ENCODE results near the gene RS1.

- TF ChIP-seq POLR2A (IDR thresholded peaks at IDR 0.05; ENCODE audit: insufficient read depth in 1 of 2, low read depth in 2 of 2, low read length in 2 of 2) (no peak), ZBTB43 (CRISPR knock-in tag; conservative IDR thresholded peaks at IDR 0.05) (no peak), HOXD1 (CRISPR knock-in tag; IDR thresholded peaks at IDR 0.05) (no peak), EP300 (IDR thresholded peaks at IDR 0.05; ENCODE audit: low read depth in 2 of 2, low read length in 2 of 2) (no peak), EP300 (CRISPR knock-in tag; IDR thresholded peaks at IDR 0.05; ENCODE audit: borderline replicate concordance) (no peak), IRF1 (CRISPR knock-in tag; IDR thresholded peaks at IDR 0.05; ENCODE audit: low read depth) (no peak), MATR3 (CRISPR knock-in tag; IDR thresholded peaks at IDR 0.05) (no peak)
Measured at GRCh38 chrX:18696653-18697052, 24.7 kb upstream of the RS1 start.
